NCI-H1105 (cell line): Measurements from ENCODE around the gene ANKRD42.

Source experiments
- DNase-seq: peaks from one replicate; lab custom pipeline; 2025; lab: John Stamatoyannopoulos, UW

ANKRD42 gene

GRCh38 chr11:83193315-83194280, at the start of gene ANKRD42:
ANKRD42 (plus strand) TSS chr11:83193712; CDS start chr11:83194671, 959 bp downstream.
- peak; percentile 96 for DNase-seq

DNA sequence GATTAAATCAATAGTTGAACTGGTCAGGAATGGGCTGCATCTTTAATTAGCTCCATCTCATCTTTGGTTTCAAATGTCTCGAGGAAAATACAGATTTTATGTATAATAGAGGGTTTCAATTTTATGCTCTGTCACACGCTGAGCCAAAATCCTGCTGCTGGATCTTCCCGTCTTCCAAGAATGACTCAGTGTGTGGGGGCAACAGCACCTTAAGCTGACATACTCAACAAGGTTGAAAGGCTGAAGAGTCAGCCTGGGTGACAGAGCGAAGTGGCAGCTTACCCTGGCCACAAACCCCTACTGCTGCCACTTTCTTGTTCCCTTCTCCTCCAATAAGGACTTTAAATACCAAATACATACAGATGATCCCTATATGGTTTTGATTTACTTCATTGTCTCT, 45.6 kb upstream of the ANKRD42 start:
- no peak for DNase-seq

DNA sequence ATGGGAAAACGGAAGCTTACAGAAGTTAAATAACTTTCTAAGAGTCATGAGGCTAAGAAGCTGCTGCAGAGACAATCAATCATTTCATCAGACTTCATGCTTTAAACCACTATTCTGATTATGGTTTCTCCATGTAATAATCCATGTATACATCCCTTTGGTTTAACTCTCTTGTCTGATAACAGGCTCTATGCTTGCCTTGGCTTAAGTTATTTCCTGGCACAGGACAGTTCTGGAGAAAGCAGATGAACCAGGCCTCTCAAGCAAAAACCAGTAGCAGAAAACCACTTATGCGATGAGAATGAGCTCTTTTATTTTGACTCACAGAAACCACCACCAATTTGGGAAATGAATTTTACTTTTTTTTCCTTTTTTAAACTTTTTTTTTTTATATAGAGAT, 43.1 kb upstream of the ANKRD42 start:
- no peak for DNase-seq

DNA sequence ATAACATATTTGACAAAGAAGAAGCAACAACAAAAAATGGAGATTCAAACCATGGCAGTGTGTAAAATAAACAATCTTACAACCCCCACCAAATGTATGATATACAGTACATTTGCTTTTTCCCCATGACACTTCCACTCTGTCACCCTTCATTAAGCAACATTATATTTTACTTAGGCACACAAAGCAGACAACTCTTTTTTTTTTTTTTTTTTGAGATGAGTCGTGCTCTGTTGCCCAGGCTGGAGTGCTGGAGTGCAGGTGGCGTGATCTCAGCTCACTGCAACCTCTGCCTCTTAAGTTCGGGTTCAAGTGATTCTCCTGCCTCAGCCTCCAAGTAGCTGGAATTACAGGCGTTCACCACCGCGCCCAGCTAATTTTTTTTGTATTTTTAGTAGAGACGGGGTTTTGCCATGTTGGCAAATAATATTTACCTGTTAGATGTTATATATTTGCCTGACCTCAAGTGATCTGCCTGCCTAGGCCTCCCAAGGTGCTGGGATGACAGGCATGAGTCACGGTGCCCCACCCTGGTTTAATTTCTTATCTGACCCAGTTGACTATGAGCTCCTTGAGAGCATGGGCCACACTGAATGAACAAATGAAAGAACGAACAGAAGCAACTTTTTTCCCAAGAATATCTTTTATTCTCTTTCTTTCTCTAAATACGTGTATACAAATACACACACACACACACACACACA, 42.1 kb upstream of the ANKRD42 start:
- DNase-seq: no peak

DNA sequence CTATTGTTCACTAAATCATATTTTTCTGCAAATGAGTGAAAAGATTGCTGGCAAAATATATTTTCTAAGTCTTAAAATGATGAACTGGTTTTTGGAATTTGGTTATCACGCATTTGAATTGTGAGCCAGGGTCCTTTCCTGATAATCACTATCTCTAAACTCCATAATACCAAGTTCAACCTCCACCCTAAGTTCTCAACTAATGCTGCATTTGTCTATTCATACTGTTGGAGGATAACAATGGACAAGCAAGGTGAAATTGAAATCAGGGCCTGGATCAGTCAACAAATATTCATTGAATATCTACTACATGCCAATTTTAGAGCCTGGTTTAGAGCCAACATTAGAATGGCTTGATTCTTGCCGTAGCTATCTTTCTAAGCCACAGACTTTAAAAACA, 41.2 kb upstream of the ANKRD42 start:
- DNase-seq: no peak

DNA sequence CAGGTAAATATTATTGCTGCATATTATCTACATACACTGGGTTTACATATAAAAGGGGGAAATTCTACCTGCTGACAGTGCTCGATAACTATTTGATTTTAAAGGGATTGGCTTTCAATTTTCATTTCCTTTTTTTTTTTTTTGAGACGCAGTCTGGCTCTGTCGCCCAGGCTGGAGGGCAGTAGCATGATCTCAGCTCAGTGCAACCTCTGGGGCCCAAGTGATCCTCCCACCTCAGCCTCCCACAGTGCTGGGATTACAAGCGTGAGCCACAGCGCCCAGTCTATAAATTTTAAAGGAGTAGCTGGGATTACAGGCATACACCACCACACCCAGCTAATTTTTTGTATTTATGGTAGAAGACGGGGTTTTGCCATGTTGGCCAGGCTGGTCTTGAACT, 39.7 kb upstream of the ANKRD42 start:
- no peak for DNase-seq

DNA sequence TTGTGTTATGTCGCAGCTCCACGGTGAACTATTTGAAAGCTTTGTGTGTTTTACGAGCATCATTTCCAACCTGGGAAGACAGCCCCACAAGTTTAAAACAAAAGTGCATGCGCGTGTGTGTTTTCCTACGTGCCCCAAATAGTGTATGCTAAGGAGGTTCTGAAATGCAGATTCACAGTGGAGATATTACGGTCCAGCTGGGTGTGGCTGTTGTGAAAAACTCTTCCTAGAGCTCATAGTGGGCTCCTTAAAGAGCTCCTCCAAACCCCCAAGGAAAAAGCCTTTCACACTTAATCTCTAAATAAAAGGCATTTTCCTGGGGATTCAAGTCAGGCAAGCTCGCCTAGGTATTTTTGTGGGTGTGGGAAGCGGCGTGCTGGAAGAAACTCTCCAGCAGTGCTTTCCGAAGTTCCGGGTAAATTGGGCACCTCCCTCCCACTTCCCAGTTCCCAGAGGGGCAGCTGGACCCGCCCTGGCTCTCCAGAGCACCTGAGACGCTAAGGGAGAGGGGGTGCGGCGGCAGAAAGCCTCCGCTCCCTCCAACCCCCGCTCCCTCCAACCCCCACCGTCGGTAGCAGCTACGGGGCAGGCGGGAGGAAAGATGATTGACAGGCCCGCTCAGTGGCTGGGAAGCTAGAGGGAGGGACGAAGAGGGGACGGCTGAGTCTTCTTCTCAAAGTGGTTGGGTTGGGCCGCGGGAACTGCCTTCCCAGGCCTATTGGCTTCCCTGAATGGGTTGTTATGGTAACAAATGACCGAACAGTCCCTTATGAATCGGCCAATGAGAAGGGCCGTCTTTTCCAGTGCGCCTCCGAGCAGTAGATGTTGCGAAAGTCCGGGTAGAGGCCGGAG, 37.1 kb upstream of the ANKRD42 start:
- DNase-seq: peak; percentile 100

- DNase-seq: no peak
Observed at GRCh38 chr11:83156996-83157593, 36.4 kb upstream of the ANKRD42 start, which contains the start of gene PCF11. PCF11 (plus strand) TSS chr11:83157131; CDS start chr11:83157440, 309 bp downstream.

GRCh38 chr11:83157594-83158356, 35.7 kb upstream of the ANKRD42 start:
- peak; percentile 34 for DNase-seq

DNA sequence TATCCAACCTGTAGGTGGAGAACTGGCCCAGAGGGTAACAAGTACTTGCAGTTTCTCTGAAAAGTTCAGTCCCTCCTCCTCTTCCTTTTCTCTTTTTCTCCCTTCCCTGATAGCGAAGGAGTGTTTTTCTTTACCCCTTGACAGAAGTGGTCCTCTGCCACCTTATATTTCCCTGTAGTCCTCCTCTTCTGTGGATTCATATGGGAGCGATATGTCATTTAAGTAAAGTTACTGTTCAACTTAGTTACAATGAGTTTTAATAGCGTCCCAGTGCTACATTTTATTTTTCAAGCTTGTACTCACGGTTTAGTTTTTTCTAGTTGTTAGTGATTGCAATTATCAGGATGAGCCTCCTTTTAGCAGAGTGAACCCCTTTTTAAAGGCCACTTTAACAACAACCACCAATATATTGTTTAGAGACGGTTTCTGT, 35.1 kb upstream of the ANKRD42 start:
- no peak for DNase-seq

DNA sequence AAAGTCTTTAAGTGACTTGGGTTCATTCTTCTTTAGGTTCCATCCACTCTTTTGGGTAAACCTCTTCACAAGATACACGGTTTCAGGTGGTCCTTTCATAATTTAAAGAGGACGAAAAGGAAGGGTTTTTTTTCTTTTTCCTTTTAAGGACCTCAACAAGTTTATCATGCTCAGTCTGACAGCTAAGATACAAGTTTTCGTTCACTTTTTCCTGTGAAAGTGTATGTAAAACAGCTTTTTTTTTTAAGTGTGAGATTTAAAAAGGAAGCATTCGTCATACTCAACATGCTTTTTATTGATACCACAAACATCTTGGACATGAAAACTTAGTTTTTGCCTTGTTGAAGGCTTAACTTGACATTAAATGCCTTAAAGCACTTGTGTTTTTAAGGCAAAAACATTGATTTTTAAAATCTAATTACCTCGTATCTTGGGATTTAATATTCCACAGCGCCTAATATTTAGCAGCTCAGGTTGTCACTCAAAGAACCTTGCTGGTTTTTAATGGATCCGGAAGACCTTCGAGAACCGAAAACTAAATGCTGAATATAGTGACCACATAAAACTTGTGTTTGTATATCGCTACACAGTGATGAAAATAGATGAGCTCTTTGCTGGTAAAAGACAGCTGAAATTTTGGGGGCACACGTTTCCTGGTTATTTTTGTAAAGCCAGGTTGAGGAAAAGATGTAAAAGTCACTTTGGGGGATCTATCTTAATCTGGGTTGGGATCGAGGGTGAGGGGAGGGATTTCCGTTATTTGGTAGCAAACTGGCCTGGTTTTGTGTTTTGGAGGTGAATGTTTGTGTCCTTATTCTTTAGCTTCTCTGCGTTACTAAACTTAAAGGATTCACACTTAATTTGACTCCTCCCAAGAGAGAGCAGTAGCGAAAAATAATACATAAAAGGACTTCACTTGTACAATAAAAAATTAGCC, 34.3 kb upstream of the ANKRD42 start:
- no peak for DNase-seq

GRCh38 chr11:83159902-83160865, 33.3 kb upstream of the ANKRD42 start:
- no peak for DNase-seq

GRCh38 chr11:83161610-83162199, 31.8 kb upstream of the ANKRD42 start:
- DNase-seq: no peak

- DNase-seq: no peak
Observed at GRCh38 chr11:83162377-83162776, 31.1 kb upstream of the ANKRD42 start.

- no peak for DNase-seq
Observed at GRCh38 chr11:83166193-83166866, 27.2 kb upstream of the ANKRD42 start.

DNA sequence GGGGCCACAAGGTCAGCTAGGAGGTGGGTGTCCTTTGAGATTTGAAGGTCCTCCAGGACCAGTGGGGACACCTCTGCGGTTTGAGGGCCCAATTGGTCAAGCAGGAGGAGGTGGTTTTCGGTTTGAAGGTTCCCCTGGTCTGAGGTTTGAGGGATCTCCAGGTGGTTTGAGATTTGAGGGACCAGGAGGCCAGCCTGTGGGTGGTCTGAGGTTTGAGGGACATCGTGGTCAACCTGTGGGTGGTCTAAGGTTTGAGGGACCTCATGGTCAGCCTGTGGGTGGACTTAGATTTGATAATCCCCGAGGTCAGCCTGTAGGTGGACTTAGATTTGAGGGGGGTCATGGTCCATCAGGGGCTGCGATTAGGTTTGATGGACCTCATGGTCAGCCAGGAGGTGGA, 24.8 kb upstream of the ANKRD42 start:
- no peak for DNase-seq

DNA sequence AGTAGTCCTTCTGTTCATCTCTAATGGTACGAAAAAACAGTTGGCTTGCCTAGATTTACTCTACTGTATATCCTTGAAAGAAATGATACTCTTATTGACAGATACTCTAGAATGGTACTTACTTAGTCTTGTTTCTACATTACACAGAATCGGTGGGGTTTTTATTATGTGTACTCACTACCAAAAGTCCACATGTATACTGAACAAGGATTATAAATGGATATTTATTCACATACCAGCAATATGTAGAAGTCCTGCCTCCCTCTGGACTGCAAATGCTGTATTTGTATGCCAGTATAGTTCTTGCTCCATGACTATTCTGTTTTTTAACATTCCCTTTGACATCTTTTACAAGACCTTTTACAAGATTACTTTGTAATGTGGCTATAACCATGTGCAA, 22.6 kb upstream of the ANKRD42 start:
- DNase-seq: no peak

GRCh38 chr11:83172551-83172950, 21.0 kb upstream of the ANKRD42 start:
- DNase-seq: no peak
